Stimulated activated CD8-positive, alpha-beta memory T cell treated with anti-CD3 and anti-CD28 coated beads, Interleukin-15, amount 100 ng/mL, for 48 hours (primary cell): Measurements from ENCODE around the gene BLOC1S1.

Experiments used
- DNase-seq, 2 donors: peaks; one replicate each; pipeline ENCODE4 v3.0.0-alpha.2; 2020; ENCODE audit warnings: low read depth in 2 of 2

The BLOC1S1 gene

DNA sequence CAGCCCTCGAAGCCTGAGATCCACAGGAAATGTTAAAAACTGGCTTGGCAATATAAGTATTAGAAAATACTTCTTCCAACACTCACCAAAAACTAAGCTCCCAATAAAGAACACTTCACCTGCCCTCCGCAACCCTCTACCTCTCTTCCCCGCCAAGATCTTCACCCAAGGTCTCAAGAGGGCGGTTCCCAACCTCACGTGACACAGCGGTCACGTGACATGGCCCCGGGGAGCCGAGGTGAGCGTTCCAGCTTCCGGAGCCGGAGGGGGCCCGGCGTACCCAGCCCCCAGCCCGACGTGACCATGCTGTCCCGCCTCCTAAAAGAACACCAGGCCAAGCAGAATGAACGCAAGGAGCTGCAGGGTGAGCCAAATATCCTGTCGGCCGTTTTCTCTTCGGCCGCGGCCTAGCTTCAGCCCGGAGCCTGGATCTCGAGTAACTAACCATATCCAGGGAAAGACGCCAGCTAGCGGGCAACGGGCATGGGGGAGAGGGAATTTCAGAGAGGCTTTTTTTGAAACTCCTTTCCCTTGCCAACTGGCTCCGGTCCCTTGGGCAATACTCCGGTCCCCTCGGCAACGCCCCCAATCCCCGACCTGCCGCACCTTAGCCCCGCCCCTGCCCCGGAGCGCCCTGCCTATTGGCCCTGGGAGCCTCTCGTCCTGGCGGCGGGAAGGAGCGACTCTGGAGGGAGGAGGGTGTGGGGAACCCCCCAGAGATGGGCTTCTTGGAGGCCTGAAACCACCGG, at the start of gene BLOC1S1:
Gene BLOC1S1 (plus strand): TSS at position 214 of the 749 bp plus-strand sequence. CDS start 6 bp downstream, at position 220.
- peak; percentile 90 for DNase-seq

DNA sequence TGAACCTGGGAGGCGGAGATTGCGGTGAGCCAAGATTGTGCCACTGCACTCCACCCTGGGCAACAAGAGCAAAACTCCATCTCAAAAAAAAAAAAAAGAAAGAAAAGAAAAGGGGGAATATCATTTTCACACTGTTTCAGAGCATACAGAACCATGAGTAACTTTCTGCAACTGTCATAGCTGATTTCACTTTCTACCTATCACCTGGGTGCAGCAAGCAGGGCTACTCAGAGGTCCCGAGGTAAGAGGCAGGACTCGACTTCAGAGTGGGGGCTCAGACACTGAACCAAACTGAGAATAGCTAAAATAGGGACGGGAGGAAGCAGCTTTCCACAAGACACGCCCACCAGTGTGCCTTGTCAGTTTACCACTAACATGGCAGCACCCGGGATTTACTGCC, 49.3 kb upstream of the BLOC1S1 start:
- no peak for DNase-seq

DNA sequence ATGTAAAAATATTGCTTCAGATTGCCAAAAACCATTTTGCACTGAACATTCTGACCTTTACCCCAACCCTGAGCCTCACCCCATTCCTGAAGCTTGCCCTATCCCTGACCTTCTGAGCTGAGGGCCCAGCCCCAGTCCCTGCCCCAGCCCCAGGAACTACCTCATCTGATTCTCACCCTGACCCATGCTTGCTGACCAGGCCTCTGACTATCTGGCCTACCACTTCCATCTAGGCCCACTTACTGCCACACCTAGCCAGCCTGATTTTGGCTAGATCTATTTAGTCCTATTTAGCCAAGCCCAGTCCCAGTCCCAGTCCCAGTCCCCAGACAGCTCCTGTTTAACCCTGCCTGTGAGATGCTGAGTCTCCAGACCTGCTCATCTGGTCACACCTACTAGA, 45.6 kb upstream of the BLOC1S1 start:
- no peak for DNase-seq

DNA sequence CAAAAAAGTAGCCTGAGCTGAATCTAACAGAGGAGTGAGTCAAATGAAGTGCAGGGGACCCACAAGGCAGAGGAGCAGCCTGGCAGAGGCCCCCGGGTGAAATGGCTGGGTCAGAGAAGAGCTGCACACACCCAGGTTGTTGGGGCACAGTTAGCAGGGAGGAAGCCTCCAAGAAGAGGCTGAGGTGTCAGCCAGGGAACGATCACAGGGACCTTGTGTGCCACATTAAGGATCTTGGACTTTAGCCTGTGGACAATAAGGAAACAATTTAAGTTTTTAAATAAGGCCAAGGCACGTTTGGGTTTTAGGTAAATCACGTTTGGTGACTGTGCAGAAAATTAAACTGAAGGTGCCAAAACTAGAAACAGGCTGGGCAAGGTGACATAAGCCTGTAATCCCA, 44.1 kb upstream of the BLOC1S1 start:
- DNase-seq: no peak

DNA sequence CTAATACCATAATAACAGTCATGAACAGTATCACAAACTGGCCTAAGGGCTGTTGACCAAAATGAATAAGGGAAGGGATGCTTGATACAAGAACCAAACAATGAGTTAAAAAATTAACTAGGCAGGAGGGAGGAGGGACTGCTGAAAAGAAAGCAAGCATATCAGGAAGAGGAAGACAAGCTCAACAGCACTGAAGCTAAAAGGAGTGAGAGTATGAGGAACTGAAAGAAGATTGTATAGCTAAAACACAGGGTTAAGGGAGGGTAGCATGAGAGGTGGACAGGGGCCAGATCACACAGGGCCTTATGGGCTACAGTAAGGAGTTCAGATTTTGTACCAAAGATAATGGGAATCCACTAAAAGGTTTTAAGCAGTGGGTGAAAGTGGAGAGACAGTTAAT, 42.2 kb upstream of the BLOC1S1 start:
- no peak for DNase-seq

DNA sequence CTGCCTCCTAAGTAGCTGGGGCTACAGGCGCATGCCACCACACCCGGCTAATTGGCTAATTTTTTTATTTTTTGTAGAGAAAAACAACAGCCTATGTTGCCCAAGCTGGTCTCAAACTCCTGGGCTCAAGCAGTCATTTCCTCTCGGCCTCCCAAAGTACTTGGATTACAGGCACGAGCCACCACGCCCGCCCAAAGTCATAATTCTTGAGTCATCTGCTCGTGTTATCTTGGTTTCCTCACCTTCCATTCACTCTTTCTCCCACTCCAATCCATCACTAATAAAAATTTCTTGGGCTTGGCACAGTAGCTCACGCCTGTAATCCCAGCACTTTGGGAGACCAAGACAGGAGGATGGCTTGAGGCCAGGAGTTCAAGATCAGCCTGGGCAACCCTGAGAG, 40.2 kb upstream of the BLOC1S1 start:
- DNase-seq: no peak

DNA sequence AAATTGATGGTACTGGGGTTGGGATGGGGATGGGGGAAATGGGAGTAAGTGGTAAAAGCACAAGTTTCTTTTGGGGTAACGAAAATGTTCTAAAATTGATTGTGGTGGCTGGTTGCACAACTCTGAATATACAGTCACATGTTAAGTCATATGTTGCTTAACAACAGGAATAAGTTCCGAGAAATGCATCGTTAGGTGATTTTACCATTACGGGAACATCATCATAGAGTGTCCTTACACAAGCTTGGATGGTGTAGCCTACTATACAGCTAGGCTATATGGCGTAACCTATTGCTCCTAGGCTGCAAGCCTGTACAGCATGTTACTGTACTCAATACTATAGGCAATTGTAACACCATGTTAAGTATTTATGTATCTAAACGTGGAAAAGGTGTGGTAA, 39.1 kb upstream of the BLOC1S1 start:
- no peak for DNase-seq

DNA sequence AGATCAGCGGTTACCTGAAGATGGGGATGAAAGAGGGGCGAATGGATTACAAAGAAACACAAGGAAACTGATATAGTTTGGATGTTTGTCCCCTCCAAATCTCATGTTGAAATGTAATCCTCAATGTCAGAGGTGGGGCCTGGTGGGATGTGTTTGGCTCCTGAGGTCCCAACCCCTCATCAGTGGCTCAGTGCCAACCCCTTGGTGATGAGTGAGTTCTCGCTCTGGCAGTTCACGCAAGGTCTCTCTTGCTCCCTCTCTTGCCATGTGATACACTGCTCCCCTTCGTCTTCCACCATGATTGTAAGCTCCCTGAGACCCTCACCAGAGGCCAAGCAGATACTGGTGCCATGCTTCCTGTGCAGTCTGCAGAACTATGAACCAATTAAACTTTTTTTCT, 36.2 kb upstream of the BLOC1S1 start:
- DNase-seq: no peak

DNA sequence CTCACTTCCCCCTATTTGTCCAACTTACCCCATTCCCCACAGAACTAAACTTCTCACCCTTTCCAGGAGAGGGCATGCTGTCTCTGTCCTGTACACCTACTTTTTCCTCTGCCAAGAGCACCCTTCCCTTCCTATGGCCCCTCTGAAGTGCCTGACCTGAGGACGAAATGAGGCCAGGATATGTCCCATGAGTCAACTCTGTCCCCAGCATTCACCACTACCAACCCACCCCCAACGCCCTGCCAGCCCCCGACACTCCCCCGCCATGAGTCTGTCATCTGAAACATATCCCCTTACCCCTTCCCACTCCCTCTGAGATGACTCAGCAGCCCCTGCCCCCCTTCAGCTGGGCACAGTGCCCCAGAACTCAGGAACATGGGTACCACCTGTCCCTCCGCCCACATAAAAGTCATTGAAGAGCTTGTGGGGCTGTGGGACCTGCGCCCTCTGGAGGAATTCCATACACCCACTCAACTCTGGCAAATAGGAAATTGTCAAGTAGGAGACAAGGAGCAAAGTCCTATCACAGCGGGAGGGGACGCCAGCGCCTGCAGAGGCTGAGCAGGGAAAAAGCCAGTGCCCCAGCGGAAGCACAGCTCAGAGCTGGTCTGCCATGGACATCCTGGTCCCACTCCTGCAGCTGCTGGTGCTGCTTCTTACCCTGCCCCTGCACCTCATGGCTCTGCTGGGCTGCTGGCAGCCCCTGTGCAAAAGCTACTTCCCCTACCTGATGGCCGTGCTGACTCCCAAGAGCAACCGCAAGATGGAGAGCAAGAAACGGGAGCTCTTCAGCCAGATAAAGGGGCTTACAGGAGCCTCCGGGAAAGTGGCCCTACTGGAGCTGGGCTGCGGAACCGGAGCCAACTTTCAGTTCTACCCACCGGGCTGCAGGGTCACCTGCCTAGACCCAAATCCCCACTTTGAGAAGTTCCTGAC, 34.4 kb upstream of the BLOC1S1 start:
- DNase-seq: no peak

DNA sequence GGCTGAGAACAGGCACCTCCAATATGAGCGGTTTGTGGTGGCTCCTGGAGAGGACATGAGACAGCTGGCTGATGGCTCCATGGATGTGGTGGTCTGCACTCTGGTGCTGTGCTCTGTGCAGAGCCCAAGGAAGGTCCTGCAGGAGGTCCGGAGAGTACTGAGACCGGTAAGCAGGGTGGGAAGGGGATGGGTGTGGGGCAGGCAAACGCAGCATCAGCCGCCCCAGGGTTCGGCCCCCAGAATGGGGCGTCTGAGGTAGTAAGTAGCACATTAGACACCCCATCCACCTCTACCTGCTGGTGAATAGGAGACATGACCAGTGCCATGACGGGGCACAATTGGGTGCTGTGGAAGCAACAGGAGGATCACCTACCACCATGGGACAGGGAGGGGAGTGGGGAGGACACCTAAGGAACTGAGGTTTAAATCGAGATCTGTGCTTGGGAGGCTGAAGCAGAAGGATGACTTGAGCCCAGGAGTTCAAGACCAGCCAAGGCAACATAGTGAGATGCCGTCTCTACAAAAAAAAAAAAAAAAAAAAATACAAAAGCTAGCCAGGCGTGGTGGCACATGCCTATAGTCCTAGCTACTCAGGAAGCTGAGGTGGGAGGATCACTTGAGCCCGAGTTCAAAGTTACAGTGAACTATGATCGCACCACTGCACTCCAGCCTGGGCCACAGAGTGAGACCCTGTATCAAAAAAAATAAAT, 33.6 kb upstream of the BLOC1S1 start:
- DNase-seq: no peak

DNA sequence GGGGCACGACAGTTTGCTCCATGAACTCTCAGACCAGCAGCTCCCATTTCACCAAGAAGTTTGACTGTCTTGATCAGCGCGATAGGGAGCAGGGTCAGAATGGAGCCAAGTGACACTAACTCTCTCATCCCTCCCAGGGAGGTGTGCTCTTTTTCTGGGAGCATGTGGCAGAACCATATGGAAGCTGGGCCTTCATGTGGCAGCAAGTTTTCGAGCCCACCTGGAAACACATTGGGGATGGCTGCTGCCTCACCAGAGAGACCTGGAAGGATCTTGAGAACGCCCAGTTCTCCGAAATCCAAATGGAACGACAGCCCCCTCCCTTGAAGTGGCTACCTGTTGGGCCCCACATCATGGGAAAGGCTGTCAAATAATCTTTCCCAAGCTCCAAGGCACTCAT, 32.2 kb upstream of the BLOC1S1 start:
- DNase-seq: no peak

DNA sequence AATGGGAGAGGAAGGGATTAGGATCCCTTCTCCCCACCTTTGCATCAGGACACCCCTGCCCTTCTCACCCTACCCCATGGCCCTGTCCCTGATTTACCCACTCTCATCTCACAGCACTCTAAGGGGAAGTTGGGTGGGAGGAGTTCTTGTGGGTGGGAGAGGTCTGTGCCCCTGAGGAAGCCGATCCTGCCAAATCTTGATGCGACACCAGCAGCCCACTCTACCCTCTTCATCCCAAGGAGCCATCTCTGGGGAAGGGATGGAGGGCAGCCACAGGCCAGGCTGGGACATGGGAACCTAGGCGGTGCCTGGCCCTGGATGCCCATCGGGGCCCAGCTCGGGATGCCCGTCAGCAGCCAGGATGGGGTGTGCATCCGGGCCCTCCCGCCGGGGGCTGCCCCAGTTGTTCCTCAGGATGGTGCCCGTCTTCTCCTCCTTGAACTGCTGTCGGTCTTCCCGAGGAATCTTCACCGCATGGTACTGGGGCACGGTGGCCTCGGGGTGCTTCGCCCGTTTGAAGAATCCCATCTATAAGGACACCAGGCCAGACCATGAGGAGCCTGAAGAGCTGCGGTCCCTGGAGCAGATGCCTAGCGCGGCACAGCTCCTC, 31.0 kb upstream of the BLOC1S1 start:
- no peak for DNase-seq

DNA sequence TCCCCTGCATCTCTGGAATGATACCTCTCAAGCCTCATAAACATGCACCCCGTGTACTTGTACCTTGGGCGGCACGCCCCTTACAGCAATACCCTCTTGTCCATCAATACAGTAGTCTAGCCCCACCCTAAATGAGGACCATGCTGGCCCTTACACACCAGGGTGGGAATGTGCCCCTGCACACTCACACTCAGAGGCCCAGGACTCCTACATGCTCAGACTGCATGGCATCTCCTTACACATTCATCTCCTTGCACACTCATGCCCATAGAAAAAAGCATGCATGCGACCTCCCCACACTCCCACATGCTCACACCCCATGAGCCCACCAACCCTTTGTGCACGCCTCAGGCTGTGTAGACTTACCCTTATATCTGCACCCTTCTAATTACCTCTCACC, 30.2 kb upstream of the BLOC1S1 start:
- DNase-seq: no peak

DNA sequence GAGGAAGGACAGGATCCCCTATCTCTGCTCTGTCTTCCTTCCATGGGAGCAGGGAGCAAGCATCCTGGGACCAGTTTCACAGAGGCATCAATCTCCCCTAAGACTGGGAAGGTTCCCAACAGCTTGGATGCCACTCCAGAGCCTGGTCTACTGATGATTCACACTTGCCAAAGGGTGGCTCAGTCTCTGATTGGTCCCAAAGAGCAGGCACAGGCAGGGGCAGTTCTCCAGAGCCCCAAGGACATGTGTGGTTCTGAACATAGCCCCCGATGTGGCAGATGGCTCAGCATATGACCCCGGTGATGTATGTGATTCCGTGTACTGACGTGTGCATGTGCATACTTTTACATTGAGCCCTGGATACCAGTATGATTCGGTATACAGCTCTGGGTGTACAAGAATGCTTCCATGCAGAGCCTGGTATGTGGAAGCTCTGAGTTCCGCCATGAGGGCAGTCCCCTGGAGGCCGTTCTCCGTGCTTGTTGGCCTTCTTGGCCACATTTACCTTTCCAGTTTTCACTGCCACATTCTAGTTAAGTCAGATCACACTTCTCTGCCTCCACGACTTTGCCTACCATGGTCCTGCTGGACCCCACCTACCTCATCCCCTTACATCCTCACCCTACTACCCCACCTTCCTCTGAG, 29.4 kb upstream of the BLOC1S1 start:
- no peak for DNase-seq

DNA sequence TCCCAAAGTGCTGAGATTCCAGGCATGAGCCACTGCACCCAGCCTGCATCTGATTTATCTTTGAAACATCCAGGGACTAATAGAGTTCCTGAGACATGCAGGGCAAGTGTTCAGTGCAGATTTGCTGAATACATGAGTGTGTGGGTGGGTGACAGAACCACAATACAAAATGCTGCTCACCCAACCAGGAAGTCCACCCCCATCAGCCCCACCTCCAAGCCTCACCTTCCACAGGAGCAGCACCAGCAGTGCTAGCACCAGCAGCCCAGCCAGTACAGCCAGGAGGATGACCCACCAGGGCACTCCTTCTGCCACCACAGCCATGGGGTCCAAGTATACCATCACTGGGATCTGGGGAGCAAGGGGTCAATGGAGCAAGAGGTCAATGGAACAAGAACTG, 28.1 kb upstream of the BLOC1S1 start:
- peak in 1 of 2 donors; percentile 36 for DNase-seq

DNA sequence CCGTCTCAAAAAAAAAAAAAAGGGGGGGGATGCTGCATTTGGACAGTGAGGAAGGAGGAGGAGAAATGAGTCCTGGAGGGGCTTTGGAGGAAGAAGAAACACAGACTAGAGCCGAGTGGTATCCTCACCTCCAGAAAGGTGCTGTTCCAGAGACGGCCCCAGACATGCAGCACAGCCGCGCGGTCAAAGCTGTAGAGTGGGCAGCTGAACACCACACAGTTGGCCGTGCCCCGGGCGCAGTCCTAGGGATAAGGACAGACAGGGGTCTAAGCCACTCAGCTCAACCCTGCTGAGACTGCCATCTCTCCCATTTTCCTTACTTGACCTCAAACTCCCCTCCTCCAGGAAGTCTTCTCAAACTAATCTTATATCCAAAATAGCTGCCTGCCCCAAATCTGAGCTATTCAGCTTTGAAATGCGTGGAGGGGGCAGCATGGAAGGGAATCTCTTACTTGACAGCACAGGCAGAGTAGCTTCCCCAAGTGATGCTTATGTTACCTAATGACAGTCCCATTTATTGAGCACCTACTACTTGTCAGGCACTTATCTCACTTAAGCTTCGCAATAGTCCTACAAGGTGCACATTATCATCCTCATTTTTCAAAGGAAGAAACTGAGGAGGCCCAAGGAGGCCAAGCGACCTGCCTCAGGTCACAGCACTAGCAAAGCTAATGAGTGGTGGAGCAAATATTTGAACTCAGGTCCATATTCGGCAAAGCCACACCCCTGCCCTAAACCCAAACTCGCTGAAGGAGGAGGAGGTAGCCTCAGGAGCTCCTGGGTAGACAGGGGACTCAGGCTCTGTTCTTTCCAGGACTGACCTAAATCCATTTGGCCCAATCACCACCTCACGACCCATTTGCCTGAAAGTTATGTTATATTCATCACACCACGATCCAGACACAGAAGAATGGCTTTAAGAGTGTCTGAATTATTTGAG, 26.9 kb upstream of the BLOC1S1 start:
- DNase-seq: no peak

DNA sequence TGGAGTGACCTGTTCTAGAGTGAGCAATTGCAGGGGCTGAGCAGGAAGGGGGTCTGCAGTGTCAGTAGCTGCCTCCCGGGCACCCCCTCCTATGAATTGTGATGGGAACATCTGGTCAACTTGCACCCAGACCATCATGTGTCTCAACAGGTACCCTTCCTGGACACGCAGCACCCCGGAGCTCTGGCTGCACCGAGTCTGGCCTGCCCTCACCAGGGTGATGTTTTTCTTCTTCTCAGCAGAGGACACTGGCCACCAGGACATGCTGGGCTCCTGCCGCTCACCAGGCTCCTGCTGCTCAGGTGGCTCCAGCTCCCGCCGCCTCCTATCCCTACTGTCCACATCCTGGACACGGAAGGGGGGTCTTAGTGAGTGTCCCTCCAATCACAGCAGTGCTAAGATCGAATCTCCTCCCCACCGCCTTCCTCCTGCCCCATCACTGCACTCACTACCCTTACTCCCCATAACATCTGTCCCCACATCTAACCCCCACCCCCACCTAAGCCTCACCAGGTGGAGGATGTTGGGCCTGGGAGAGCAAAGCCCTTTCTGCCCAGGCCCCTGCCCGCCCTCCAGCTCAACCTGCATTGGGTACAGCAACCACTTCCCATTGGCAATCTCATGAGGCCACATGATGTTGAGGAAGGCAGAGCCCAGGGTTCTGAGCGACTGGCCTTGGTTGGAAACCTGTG, 23.1 kb upstream of the BLOC1S1 start:
- DNase-seq: no peak

DNA sequence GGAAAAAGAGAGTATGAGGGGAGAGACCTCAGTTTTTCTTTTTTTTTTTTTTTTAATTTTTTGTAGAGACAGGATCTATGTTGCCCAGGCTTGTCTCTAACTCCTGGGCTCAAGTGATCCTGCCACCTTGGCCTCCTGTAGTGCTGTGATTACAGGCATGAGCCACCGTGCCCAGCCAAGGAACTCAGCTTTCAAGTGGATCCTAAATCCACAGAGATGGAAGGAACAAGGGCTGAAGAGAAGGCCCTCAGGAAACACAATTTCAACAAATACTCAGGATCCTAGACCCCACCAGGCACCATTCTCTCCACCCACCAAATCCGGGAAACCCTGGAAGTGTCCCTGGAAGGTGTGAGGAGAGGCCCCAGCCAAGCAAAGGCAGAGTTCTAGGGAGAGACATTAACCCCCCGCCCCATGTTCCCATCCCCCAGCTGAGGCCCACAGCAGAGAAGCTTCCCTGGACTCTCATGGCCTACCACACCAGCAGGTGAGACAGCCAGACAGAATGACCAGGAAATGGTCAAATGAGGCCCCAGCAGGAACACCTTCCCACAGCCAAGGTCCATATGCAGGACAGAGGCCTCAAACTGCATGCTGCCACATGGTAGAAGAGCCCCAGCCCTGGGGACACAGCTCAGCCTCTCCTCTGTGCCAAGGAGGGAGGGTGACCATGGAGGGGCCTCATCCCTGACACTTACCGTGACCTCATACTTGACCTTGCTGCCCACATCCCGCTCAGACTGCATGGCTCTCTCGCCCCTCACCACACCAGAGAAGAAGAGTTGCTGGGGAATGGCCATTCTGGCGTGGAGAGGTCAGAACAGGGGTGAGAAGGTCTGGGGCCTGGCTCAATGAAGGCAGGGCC, 22.3 kb upstream of the BLOC1S1 start:
- DNase-seq: no peak

DNA sequence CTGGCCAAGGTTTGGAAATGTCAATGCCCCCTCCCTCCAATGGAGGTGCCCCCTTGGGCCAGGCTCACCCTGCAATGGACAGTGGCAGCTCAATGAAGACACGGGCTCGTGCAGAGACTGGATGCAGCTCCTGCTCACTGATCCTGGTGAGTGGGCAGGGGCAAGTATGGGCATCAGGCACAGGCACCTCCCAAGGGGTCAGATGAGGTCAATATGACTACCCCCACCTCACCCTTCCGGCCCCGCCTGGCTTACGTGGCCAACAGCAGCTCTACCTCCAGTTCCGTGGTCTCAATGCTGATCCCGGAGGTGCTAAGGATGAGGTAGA, 21.7 kb upstream of the BLOC1S1 start:
- no peak for DNase-seq
